ENCODE data around the gene TRIO. TPM values are rescaled to one million over a fixed set of nuclear protein-coding genes. Genes with fewer than 3 reads are reported as not detected.

The TRIO gene
- polyA plus RNA-seq, 3 donors, result 1.7 to 45.8 (median 2.1) TPM

- Histone ChIP-seq H4K20me1 (ENCODE audit: insufficient read depth, low read length) (peaks cover 59% of the 10 kb centered on the region), H3K9me3 (replicated peaks in 1 of 2; ENCODE audit: control insufficient read depth in 1 of 2, insufficient read depth in 1 of 2, low read length in 2 of 2) (no peaks in the 10 kb centered on the region), H3K27ac (ENCODE audit: low read depth in 1 of 2, low read length in 2 of 2) (no peak overlapping the region), H3K79me2 (ENCODE audit: insufficient read depth, low read length) (peaks cover 90% of the 10 kb centered on the region), H3K4me3 (replicated peaks in 1 of 3; ENCODE audit: low read depth in 2 of 3, low read length in 3 of 3) (no peak overlapping the region), H3K9ac (ENCODE audit: insufficient read depth, low read length, poor library complexity, severe bottlenecking) (no peak overlapping the region), H3K27me3 (ENCODE audit: control insufficient read depth in 2 of 2, insufficient read depth in 2 of 2, low read length in 2 of 2) (no peaks in the 10 kb centered on the region), H2AFZ (ENCODE audit: insufficient read depth, low read depth, low read length, poor library complexity, severe bottlenecking) (no peak overlapping the region), H3K4me1 (ENCODE audit: control insufficient read depth in 1 of 2, insufficient read depth in 2 of 2, low read length in 2 of 2) (peaks cover 15 to 31% of the 10 kb centered on the region in 2 donors), H3K36me3 (replicated peaks in 1 of 2; ENCODE audit: control insufficient read depth in 1 of 2, insufficient read depth in 2 of 2, low read length in 2 of 2) (no peaks in the 10 kb centered on the region), H3K4me2 (replicated peaks; ENCODE audit: extremely low read depth, low read length, poor library complexity, severe bottlenecking) (no peak overlapping the region)
- intact Hi-C loops (cut with micrococcal nuclease), result loop anchor here (5.0 to 10.0 kb wide), 2 partner anchors 33 to 55 kb away; partner anchors contain the start of gene TRIO (in 1 of the 2)
- Mint-ChIP-seq H3K36me3 (no peaks in the 10 kb centered on the region), H3K27me3 (ENCODE audit: low read depth in 3 of 3) (no peaks in the 10 kb centered on the region), H3K4me1 (peaks cover 36% of the 10 kb centered on the region), H3K9me3 (no peaks in the 10 kb centered on the region), H3K4me3 (no peak overlapping the region), H3K27ac (peak overlapping the region in 3 of 7 donors; percentile 38 to 84 (median 49))
- TF ChIP-seq CTCF (IDR thresholded peaks at IDR 0.05), result no peak
- 96% methylated on average over 2 of the region's 6 CpGs for whole genome bisulfite sequencing (ENCODE audit: insufficient coverage)
- DNase-seq, result no peak
These were observed 56.8 kb downstream of the TRIO start for GRCh38 chr5:14199902-14200301.

GRCh38 chr5:14200312-14200990 lies 57.3 kb downstream of the TRIO start:
- H3K27me3 ChIP-seq (ENCODE audit: control insufficient read depth in 2 of 2, insufficient read depth in 2 of 2, low read length in 2 of 2), result no peaks in the 10 kb centered on the region
- H2AFZ ChIP-seq (ENCODE audit: insufficient read depth, low read depth, low read length, poor library complexity, severe bottlenecking), result no peak overlapping the region
- peaks cover 20 to 37% of the 10 kb centered on the region in 2 donors for H3K4me1 ChIP-seq (ENCODE audit: control insufficient read depth in 1 of 2, insufficient read depth in 2 of 2, low read length in 2 of 2)
- DNase-seq, result no peak
- H3K4me3 ChIP-seq (replicated peaks in 1 of 3; ENCODE audit: low read depth in 2 of 3, low read length in 3 of 3), result no peak overlapping the region
- H3K79me2 ChIP-seq (ENCODE audit: insufficient read depth, low read length), result peaks cover 90% of the 10 kb centered on the region
- H3K9me3 Mint-ChIP-seq, result no peaks in the 10 kb centered on the region
- H3K4me2 ChIP-seq (replicated peaks; ENCODE audit: extremely low read depth, low read length, poor library complexity, severe bottlenecking), result no peak overlapping the region
- no peak overlapping the region for H3K4me3 Mint-ChIP-seq
- no peak for TF ChIP-seq CTCF (IDR thresholded peaks at IDR 0.05)
- no peak overlapping the region for H3K27ac ChIP-seq (ENCODE audit: low read depth in 1 of 2, low read length in 2 of 2)
- H3K36me3 ChIP-seq (replicated peaks in 1 of 2; ENCODE audit: control insufficient read depth in 1 of 2, insufficient read depth in 2 of 2, low read length in 2 of 2), result no peaks in the 10 kb centered on the region
- no peaks in the 10 kb centered on the region for H3K9me3 ChIP-seq (replicated peaks in 1 of 2; ENCODE audit: control insufficient read depth in 1 of 2, insufficient read depth in 1 of 2, low read length in 2 of 2)
- no peaks in the 10 kb centered on the region for H3K27me3 Mint-ChIP-seq (ENCODE audit: low read depth in 3 of 3)
- intact Hi-C loops (cut with micrococcal nuclease), result loop anchor here (5.0 to 10.0 kb wide), 2 partner anchors 33 to 56 kb away; partner anchors contain the start of gene TRIO (in 1 of the 2)
- H3K4me1 Mint-ChIP-seq, result peaks cover 40% of the 10 kb centered on the region
- 90% methylated on average over 3 of the region's 11 CpGs for WGBS (ENCODE audit: insufficient coverage)
- peaks cover 59% of the 10 kb centered on the region for H4K20me1 ChIP-seq (ENCODE audit: insufficient read depth, low read length)
- no peak overlapping the region for H3K9ac ChIP-seq (ENCODE audit: insufficient read depth, low read length, poor library complexity, severe bottlenecking)
- peak overlapping the region in 2 of 7 donors; percentile 37 to 49 for H3K27ac Mint-ChIP-seq
- H3K36me3 Mint-ChIP-seq, result no peaks in the 10 kb centered on the region

Measured in CD14-positive monocyte (primary cell).